Measurements from ENCODE around the gene DDX59.
A peak's percentile ranks its signal among the peaks of the same experiment; 100 is the strongest.

The DDX59 gene

DNA sequence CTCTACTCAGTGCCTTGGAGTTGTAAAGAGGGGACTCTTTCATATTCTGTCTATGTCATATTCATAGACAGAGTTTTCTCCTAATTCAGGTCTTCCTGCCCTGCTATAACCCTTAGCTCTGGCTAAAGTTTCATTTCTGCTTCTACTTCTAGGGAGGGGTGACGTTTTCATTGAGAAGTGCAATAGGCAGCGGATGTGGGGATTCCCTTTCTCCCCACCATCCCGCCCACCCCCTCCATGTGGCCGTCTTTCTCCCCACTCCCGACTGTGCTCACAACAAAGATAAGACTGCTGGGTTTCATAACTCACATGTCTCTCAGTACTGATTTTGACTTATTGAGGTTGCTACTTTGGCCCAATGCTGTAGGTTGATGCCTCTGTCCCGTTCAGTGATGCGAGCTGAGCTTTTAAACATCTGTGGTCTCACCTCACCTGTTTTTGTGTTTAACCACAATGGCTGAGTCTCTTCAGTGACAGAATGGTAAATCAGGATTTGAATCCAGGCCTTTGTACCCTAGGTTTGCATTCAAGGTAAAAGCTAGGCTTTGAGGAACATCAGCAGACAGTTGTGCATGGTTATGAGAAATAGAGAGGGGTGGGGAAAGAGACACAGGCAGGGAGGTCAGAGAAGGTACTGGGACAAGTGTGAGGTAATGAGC is 41.4 kb downstream of the DDX59 start:
- no peak for DNase-seq

- DNase-seq: no peak
These were observed 42.0 kb downstream of the DDX59 start for GRCh38 chr1:200627575-200628222.

GRCh38 chr1:200626853-200627534 is 42.7 kb downstream of the DDX59 start:
- DNase-seq: no peak

DNA sequence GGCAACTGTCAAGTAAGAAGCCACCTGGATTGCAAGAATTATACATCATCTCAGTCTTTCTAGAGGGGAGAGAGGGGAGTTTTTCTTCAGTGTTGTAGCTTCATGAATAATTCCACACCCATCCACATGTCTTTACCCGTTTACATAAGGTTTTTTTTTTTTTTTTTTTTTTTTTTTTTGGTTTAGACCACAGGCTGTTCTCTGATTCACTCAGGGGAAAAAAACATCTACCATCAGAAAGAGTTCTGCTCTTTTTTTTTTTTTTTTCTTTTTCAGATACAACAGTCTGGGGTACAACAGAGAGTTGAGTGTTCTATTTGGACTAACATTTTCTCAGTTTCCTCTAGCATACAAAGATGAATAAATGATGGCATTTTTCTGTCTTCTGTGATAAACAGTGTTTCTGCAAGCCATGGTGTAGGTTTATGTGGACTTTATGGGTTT is 44.3 kb downstream of the DDX59 start:
- DNase-seq: no peak

- DNase-seq: no peak
These were observed 44.9 kb downstream of the DDX59 start for GRCh38 chr1:200624679-200625335.

- peak; percentile 90 to 96 for DNase-seq
These were observed 49.2 kb downstream of the DDX59 start, which contains the start of gene KIF14 for GRCh38 chr1:200620273-200621131. Gene KIF14, minus strand, starts transcription at chr1:200620751. Its CDS starts 2,028 bp downstream, at chr1:200618723.

- DNase-seq: no peak
These were observed 49.8 kb downstream of the DDX59 start for GRCh38 chr1:200619894-200620272.

DNA sequence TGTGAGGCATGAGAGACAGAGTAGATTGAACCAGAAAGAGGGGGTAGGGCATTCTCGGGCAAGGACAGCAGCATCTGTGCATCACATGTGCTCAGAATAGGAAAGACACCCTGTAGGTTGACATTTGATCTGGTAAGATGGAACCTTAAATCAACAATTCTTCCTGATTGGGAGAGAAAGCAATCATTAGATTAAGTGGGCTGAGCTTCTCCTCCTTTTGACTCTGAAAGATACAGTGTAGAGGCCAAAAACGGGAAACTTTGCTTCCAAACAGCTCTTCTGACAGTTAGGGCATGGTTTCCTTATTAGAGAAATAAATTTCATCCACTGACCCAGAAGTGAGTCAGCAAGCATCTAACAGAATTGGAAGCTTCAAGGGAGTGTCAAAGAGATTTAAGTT is 58.9 kb downstream of the DDX59 start:
- no peak for DNase-seq

DNA sequence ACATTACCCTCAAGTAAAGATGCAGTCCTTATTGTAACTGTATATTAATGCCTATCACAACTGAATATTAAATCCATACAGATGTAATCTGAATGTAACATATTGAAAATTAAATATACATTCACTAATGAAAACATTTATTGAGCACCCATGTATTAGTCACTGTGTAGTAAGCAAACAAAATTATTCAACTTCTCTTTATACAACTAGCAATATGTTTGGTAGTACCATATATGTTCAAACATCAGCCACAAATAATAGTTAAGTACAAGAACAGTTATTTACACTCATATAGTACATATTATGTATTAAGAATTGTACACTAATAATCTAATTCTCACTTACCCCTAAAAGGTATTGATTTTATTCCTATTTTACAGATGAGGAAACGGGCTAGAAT is 67.1 kb downstream of the DDX59 start:
- no peak for DNase-seq

Data from SHP77 (cell line).